GM12873 (cell line): Measurements from ENCODE around the gene ARHGEF17.

Experiments used
- CTCF ChIP-seq: IDR thresholded peaks from 2 replicates; pipeline ENCODE4 v1.5.1; 2012; ENCODE audit warnings: low read depth, mild to moderate bottlenecking, moderate library complexity, low read length, control low read depth; ENCODE audit not compliant: insufficient read depth; ENCODE audit errors: missing control alignments

The ARHGEF17 gene

GRCh38 chr11:73372375-73372993, 64.4 kb downstream of the ARHGEF17 start:
- peak; percentile 38 for TF ChIP-seq CTCF

GRCh38 chr11:73374151-73374550, 66.1 kb downstream of the ARHGEF17 start:
- no peak for TF ChIP-seq CTCF

- TF ChIP-seq CTCF: no peak
Measured at GRCh38 chr11:73375830-73376159, 67.7 kb downstream of the ARHGEF17 start.

- TF ChIP-seq CTCF: peak; percentile 85
Measured at GRCh38 chr11:73376160-73376802, 68.2 kb downstream of the ARHGEF17 start, which contains the start of gene RELT. RELT (plus strand) TSS chr11:73376399; CDS start chr11:73389137, 12,738 bp downstream.

GRCh38 chr11:73376803-73377629, 68.9 kb downstream of the ARHGEF17 start:
- no peak for TF ChIP-seq CTCF

GRCh38 chr11:73379189-73379880, 71.3 kb downstream of the ARHGEF17 start:
- no peak for TF ChIP-seq CTCF

GRCh38 chr11:73380331-73380730, 72.3 kb downstream of the ARHGEF17 start:
- TF ChIP-seq CTCF: no peak
